Tibial nerve (tissue), 4 donors: ENCODE data around the gene TFF3. TPM values are rescaled to one million over a fixed set of nuclear protein-coding genes. Genes with fewer than 3 reads are reported as not detected.

Experiments
- DNase-seq, 2 donors: peaks; one replicate each; pipeline ENCODE4 v3.0.0-alpha.2; 2019; ENCODE audit warnings: low spot score in 2 of 2
- H3K27ac ChIP-seq, 4 donors: fragments of 200-600 bp; sonication (generic) in 3 of 4; one replicate each; pipeline ENCODE4 v1.5.1; 2017 to 2019; ENCODE audit warnings: mild to moderate bottlenecking in 1 of 4
- H3K27me3 ChIP-seq, 2 donors: fragments of 200-600 bp; sonication (generic) in 1 of 2; one replicate each; pipeline versions ENCODE4 v1.5.1 to v1.6.0; 2017 to 2019
- H3K36me3 ChIP-seq, 3 donors: fragments of 200-600 bp; sonication (generic); one replicate each; pipeline ENCODE4 v1.5.1; 2018 to 2019
- H3K4me1 ChIP-seq, 4 donors: fragments of 200-600 bp; sonication (generic) in 3 of 4; one replicate each; pipeline ENCODE4 v1.5.1; 2017 to 2019
- H3K4me3 ChIP-seq, 4 donors: fragments of 200-600 bp; sonication (generic) in 3 of 4; one replicate each; pipeline ENCODE4 v1.5.1; 2017 to 2019; ENCODE audit warnings: mild to moderate bottlenecking in 1 of 4, moderate library complexity in 1 of 4
- H3K9me3 ChIP-seq, 4 donors: fragments of 200-600 bp; sonication (generic) in 3 of 4; one replicate each; pipeline ENCODE4 v1.5.1; 2017 to 2019
- CTCF ChIP-seq, 5 experiments: fragments of 200-600 bp in 3 of 5; fragments of 450-650 bp in 2 of 5; sonication (generic) in 3 of 5; IDR thresholded peaks; one replicate each; pipeline ENCODE4 v1.5.1; 2016 to 2019; ENCODE audit warnings: antibody characterized with exemption in 5 of 5, mild to moderate bottlenecking in 3 of 5, moderate library complexity in 2 of 5
- EP300 ChIP-seq, 2 donors: sonication (generic); formaldehyde crosslinking; IDR thresholded peaks; one replicate each; pipeline ENCODE4 v1.6.1; 2017; ENCODE audit warnings: antibody characterized with exemption in 2 of 2, mild to moderate bottlenecking in 1 of 2
- POLR2A ChIP-seq, 2 donors: fragments of 450-650 bp; IDR thresholded peaks; one replicate each; pipeline ENCODE4 v1.6.1; 2017; ENCODE audit warnings: antibody characterized with exemption in 2 of 2, mild to moderate bottlenecking in 2 of 2, moderate library complexity in 2 of 2
- WGBS, 2 donors: methylation state at CpG; one replicate each; pipeline ENCODE4 v1.1.5; 2018; 5-methylcytosine and 5-hydroxymethylcytosine counted together
- total RNA-seq, 4 donors: library from RNA; depleted of rRNA; stranded (reverse); fragments of >200 nt; gene quantifications; one replicate each; pipeline ENCODE4 v1.1.0, GENCODE V29; 2016

TFF3 gene
- total RNA-seq = 10 to 100 TPM in 2 of 4 donors, 1 to 10 TPM in 2; 4.2 to 21.1 (median 13.4) TPM

GRCh38 chr21:42315296-42315891, at the start of gene TFF3:
TFF3 (minus strand) TSS chr21:42315409; CDS start chr21:42315374, 35 bp downstream.
- no peaks in the 10 kb centered on the region for H3K36me3 ChIP-seq
- peak within 1 kb of the TSS in 2 of 4 donors; percentile 7 to 45 for H3K27ac ChIP-seq
- 55 to 62% methylated on average over 11 to 12 of the region's 15 CpGs for whole genome bisulfite sequencing, 2 donors
- TF ChIP-seq CTCF (IDR thresholded peaks at IDR 0.05) (no peak), POLR2A (IDR thresholded peaks at IDR 0.05) (no peak), EP300 (IDR thresholded peaks at IDR 0.05) (no peak)
- no peaks in the 10 kb centered on the region for H3K9me3 ChIP-seq
- peaks cover 0 to 15% (median 3%) of the 10 kb centered on the region in 4 donors for H3K4me1 ChIP-seq
- DNase-seq = no peak
- H3K27me3 ChIP-seq = no peaks in the 10 kb centered on the region
- H3K4me3 ChIP-seq = peak within 1 kb of the TSS in 1 of 4 donors; percentile 5

GRCh38 chr21:42364304-42364865, 49.2 kb upstream of the TFF3 start:
- H3K4me1 ChIP-seq = no peaks in the 10 kb centered on the region
- peaks cover 0 to 7% of the 10 kb centered on the region in 2 donors for H3K27me3 ChIP-seq
- no peak overlapping the region for H3K27ac ChIP-seq
- H3K4me3 ChIP-seq = no peak overlapping the region
- no peak for TF ChIP-seq EP300 (IDR thresholded peaks at IDR 0.05)
- no peak for TF ChIP-seq CTCF (IDR thresholded peaks at IDR 0.05)
- no peak for TF ChIP-seq POLR2A (IDR thresholded peaks at IDR 0.05)
- WGBS, 2 donors = 75 to 79% methylated on average over 10 to 13 of the region's 13 CpGs
- DNase-seq = no peak
- H3K9me3 ChIP-seq = peaks cover 0 to 8% (median 0%) of the 10 kb centered on the region in 4 donors
- H3K36me3 ChIP-seq = no peaks in the 10 kb centered on the region

- H3K27me3 ChIP-seq = peaks cover 0 to 7% of the 10 kb centered on the region in 2 donors
- no peak overlapping the region for H3K27ac ChIP-seq
- no peak overlapping the region for H3K4me3 ChIP-seq
- TF ChIP-seq EP300 (IDR thresholded peaks at IDR 0.05) = no peak
- TF ChIP-seq POLR2A (IDR thresholded peaks at IDR 0.05) = no peak
- no peak for TF ChIP-seq CTCF (IDR thresholded peaks at IDR 0.05)
- no peaks in the 10 kb centered on the region for H3K4me1 ChIP-seq
- peaks cover 0 to 9% (median 0%) of the 10 kb centered on the region in 4 donors for H3K9me3 ChIP-seq
- 74 to 76% methylated on average over 8 of the region's 8 CpGs for WGBS, 2 donors
- no peaks in the 10 kb centered on the region for H3K36me3 ChIP-seq
- no peak for DNase-seq
These were observed 48.1 kb upstream of the TFF3 start for GRCh38 chr21:42363312-42363711.

- H3K4me1 ChIP-seq = no peaks in the 10 kb centered on the region
- H3K27ac ChIP-seq = no peak overlapping the region
- H3K27me3 ChIP-seq = peaks cover 0 to 7% of the 10 kb centered on the region in 2 donors
- no peak for TF ChIP-seq CTCF (IDR thresholded peaks at IDR 0.05)
- TF ChIP-seq POLR2A (IDR thresholded peaks at IDR 0.05) = no peak
- no peak for TF ChIP-seq EP300 (IDR thresholded peaks at IDR 0.05)
- no peak for DNase-seq
- H3K4me3 ChIP-seq = no peak overlapping the region
- H3K36me3 ChIP-seq = no peaks in the 10 kb centered on the region
- peaks cover 0 to 15% (median 0%) of the 10 kb centered on the region in 4 donors for H3K9me3 ChIP-seq
- WGBS, 2 donors = 73 to 75% methylated on average over 9 of the region's 9 CpGs
These were observed 47.5 kb upstream of the TFF3 start for GRCh38 chr21:42362700-42363099.

GRCh38 chr21:42362198-42362597, 47.0 kb upstream of the TFF3 start:
- Histone ChIP-seq H3K27me3 (peaks cover 0 to 7% of the 10 kb centered on the region in 2 donors), H3K4me1 (no peaks in the 10 kb centered on the region), H3K36me3 (no peaks in the 10 kb centered on the region), H3K27ac (no peak overlapping the region), H3K4me3 (no peak overlapping the region), H3K9me3 (peaks cover 0 to 20% (median 0%) of the 10 kb centered on the region in 4 donors)
- TF ChIP-seq POLR2A (IDR thresholded peaks at IDR 0.05) = no peak
- no peak for TF ChIP-seq CTCF (IDR thresholded peaks at IDR 0.05)
- no peak for TF ChIP-seq EP300 (IDR thresholded peaks at IDR 0.05)
- no peak for DNase-seq
- WGBS, 2 donors = 63 to 72% methylated on average over 12 of the region's 12 CpGs
